ENCODE measurements around the gene NSRP1.

Gene NSRP1

DNA sequence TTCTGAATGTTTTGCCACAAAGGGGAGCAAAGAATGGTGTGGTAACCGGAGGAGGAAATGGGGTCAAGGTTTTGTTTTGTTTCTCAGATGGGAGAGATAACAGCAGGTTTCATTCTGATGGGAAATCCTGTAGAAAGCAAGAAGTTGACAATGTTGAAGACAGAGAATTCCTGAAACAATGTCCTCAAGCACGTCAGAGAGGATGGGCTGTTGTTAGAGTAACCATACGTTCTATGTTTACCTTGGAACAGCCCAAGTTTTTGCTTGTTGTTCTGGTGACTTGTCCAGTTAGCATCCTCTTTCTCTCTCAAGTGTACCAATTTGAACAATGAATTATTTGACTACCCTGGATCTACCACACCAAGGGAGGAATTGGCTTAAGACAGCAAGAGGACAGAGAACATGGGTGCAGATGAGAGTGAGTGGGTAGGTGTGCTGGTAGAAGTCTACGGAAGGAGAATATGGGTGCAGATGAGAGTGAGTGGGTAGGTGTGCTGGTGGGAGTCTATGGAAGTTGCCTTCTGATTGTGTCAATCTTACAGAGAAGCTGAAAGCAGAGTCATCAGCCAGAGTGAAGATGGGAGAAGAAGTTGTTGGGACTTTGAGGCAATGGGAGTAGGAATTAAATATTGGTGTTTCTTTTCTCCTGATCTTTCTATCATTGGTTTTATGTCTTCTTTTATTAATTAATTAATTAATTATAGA lies 14.8 kb upstream of the NSRP1 start:
- no peak for DNase-seq (ENCODE audit: extremely low read depth, low read depth)
- H3K4me3 ChIP-seq (replicated peaks; ENCODE audit: low read depth, low read length) = no peak overlapping the region
- TF ChIP-seq, protein P1, sequence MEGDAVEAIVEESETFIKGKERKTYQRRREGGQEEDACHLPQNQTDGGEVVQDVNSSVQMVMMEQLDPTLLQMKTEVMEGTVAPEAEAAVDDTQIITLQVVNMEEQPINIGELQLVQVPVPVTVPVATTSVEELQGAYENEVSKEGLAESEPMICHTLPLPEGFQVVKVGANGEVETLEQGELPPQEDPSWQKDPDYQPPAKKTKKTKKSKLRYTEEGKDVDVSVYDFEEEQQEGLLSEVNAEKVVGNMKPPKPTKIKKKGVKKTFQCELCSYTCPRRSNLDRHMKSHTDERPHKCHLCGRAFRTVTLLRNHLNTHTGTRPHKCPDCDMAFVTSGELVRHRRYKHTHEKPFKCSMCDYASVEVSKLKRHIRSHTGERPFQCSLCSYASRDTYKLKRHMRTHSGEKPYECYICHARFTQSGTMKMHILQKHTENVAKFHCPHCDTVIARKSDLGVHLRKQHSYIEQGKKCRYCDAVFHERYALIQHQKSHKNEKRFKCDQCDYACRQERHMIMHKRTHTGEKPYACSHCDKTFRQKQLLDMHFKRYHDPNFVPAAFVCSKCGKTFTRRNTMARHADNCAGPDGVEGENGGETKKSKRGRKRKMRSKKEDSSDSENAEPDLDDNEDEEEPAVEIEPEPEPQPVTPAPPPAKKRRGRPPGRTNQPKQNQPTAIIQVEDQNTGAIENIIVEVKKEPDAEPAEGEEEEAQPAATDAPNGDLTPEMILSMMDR (IDR thresholded peaks at IDR 0.05; ENCODE audit: low read depth, low read length, missing control alignments) = no peak

DNA sequence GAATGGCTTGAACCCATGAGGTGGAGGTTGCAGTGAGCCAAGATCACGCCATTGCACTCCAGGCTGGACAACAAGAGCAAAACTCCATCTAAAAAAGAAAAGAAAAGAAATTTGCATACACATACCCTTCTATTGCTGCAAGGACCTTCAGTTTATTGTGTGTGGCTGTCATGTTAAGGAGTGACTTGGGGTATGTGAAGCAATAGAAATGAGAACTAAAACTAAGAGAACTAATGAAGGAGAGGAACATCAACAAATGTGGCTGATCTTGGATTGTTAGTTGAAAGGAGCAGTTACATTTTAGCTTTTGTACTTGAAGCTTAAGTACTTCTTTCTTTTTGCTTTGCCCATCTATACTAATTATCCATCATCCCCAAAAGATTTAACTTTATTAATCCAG lies 12.7 kb upstream of the NSRP1 start:
- TF ChIP-seq, protein P1 (IDR thresholded peaks at IDR 0.05; ENCODE audit: low read depth, low read length, missing control alignments) = no peak
- no peak for DNase-seq (ENCODE audit: extremely low read depth, low read depth)
- no peak overlapping the region for H3K4me3 ChIP-seq (replicated peaks; ENCODE audit: low read depth, low read length)

GRCh38 chr17:30104575-30105339 lies 11.9 kb upstream of the NSRP1 start:
- H3K4me3 ChIP-seq (replicated peaks; ENCODE audit: low read depth, low read length) = peak overlapping the region; percentile 46
- DNase-seq (ENCODE audit: extremely low read depth, low read depth) = peak; percentile 71
- TF ChIP-seq, protein P1 (IDR thresholded peaks at IDR 0.05; ENCODE audit: low read depth, low read length, missing control alignments) = peak; percentile 97

DNA sequence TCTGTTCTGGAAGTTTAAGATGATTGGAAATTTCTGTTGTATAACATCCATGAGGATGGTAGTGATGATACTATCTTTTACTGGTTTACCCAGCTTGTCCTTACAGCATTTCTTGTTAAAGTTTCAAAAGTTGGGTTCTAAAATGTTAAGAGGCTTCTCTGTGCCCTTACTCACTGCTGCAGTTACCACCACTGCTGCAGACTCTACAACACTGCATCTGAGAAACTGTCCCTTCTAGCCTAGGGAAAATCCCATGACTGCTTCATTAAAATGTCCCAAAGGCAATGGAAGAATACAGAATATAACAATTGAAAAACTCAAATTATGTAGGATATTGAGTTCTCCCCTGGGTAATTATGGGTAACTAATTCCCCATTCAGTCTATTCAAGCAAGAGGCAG lies 3.8 kb upstream of the NSRP1 start:
- H3K4me3 ChIP-seq (replicated peaks; ENCODE audit: low read depth, low read length) = no peak overlapping the region
- TF ChIP-seq, protein P1 (IDR thresholded peaks at IDR 0.05; ENCODE audit: low read depth, low read length, missing control alignments) = no peak

DNA sequence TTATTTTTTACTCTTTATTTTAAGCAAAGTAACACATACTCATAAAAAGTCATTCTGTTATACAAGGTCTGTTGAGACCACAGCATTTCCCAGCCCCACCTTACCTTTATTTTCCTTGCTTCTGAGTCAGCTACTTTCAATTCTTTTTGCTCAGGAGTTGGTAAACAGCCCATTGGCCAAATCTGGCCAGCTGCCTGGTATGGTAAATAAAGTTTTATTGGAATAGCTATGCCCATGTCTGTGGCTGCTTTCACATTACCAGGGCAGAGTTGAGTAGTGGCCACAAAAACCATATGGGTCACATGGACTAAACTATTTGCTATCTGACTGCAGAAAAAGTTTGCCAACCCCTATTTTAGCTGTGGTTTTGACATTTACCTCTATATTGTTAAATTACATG lies 3.4 kb upstream of the NSRP1 start:
- no peak for DNase-seq (ENCODE audit: extremely low read depth, low read depth)
- H3K4me3 ChIP-seq (replicated peaks; ENCODE audit: low read depth, low read length) = no peak overlapping the region
- TF ChIP-seq, protein P1 (IDR thresholded peaks at IDR 0.05; ENCODE audit: low read depth, low read length, missing control alignments) = no peak

More for the DNA sequence above, 3.8 kb upstream of the NSRP1 start:
- no peak for DNase-seq (ENCODE audit: extremely low read depth, low read depth)

- peak overlapping the region; percentile 96 for H3K4me3 ChIP-seq (replicated peaks; ENCODE audit: low read depth, low read length)
- DNase-seq (ENCODE audit: extremely low read depth, low read depth) = no peak
- TF ChIP-seq, protein P1 (IDR thresholded peaks at IDR 0.05; ENCODE audit: low read depth, low read length, missing control alignments) = no peak
Measured at GRCh38 chr17:30116345-30116660, 313 bp upstream of the NSRP1 start.
